Lung (tissue), 12 donors: Measurements from ENCODE around the gene FANCC. TPM values are rescaled to one million over a fixed set of nuclear protein-coding genes. Genes with fewer than 3 reads are reported as not detected.

ENCODE experiments used
- ATAC-seq: fragments of 200-7000 bp; cut with Tn5 transposase; one replicate; pipeline ENCODE4 v1.9.1; 2020; ENCODE audit warnings: moderate number of reproducible peaks; ENCODE audit not compliant: insufficient read depth, low FRiP score
- DNase-seq, 3 donors: peaks; one replicate each; pipeline ENCODE4 v3.0.0-alpha.2; 2013 to 2017
- H3K27ac ChIP-seq, 2 donors: one replicate each; pipeline ENCODE4 v1.5.1; 2013; ENCODE audit warnings: mild to moderate bottlenecking in 2 of 2, moderate library complexity in 2 of 2, control low read depth in 1 of 2, inconsistent platforms in 1 of 2, low read depth in 1 of 2, low read length in 1 of 2
- H3K27me3 ChIP-seq, 3 donors: one replicate each; pipeline ENCODE4 v1.5.1; 2013; ENCODE audit warnings: low read length in 2 of 3; ENCODE audit not compliant: control insufficient read depth in 3 of 3, insufficient read depth in 3 of 3
- H3K36me3 ChIP-seq, 4 donors: one replicate each; pipeline ENCODE4 v1.5.1; 2013; ENCODE audit warnings: low read length in 4 of 4, mild to moderate bottlenecking in 1 of 4, moderate library complexity in 1 of 4; ENCODE audit not compliant: control insufficient read depth in 4 of 4, insufficient read depth in 4 of 4
- H3K4me1 ChIP-seq, 5 donors: one replicate each; pipeline ENCODE4 v1.5.1; 2013; ENCODE audit warnings: low read length in 5 of 5, mild to moderate bottlenecking in 2 of 5, moderate library complexity in 1 of 5; ENCODE audit not compliant: control insufficient read depth in 5 of 5, insufficient read depth in 5 of 5
- H3K4me3 ChIP-seq: one replicate; pipeline ENCODE4 v1.5.1; 2013; ENCODE audit warnings: mild to moderate bottlenecking, control low read depth, moderate library complexity
- H3K9ac ChIP-seq, 2 donors: one replicate each; pipeline ENCODE4 v1.5.1; 2013; ENCODE audit warnings: low read length in 2 of 2, control low read depth in 1 of 2; ENCODE audit not compliant: insufficient read depth in 1 of 2
- H3K9me3 ChIP-seq, 4 donors: one replicate each; pipeline ENCODE4 v1.5.1; 2013; ENCODE audit warnings: low read length in 3 of 4, mild to moderate bottlenecking in 1 of 4, moderate library complexity in 1 of 4; ENCODE audit not compliant: control insufficient read depth in 4 of 4, insufficient read depth in 3 of 4
- WGBS, 2 donors: extraction: QIAGEN DNeasy Blood & Tissue Kit; methylation state at CpG; one replicate each; pipeline ENCODE4 v1.1.7; 2013; 5-methylcytosine and 5-hydroxymethylcytosine counted together
- polyA plus RNA-seq, 2 donors: library from polyadenylated mRNA; stranded (reverse); fragments of 200-250 nt; gene quantifications; one replicate each; pipeline ENCODE4 v1.2.1, GENCODE V29; 2013
- total RNA-seq, 2 donors: library from RNA; depleted of rRNA in 1 of 2; stranded (reverse); fragments of >200 nt in 1 of 2; gene quantifications; one replicate each; pipeline ENCODE4 v1.2.1, GENCODE V29; 2014 to 2021
- TF ChIP-seq, protein P1 (sequence below): IDR thresholded peaks from 2 replicates; pipeline ENCODE4 v1.5.1; 2012; ENCODE audit warnings: mild to moderate bottlenecking; ENCODE audit errors: control extremely low read depth, extremely low read depth
- donor health status: control.
- donor health status: control.
- donor health status: Bipolar disorder and iron deficiency.
- donor health status: healthy.
- donor health status: DM: yes; HTN: yes; CAD: no.

Gene FANCC
- total and polyA plus RNA-seq, 4 donors = 4.4 to 20.0 (median 8.7) TPM

DNA sequence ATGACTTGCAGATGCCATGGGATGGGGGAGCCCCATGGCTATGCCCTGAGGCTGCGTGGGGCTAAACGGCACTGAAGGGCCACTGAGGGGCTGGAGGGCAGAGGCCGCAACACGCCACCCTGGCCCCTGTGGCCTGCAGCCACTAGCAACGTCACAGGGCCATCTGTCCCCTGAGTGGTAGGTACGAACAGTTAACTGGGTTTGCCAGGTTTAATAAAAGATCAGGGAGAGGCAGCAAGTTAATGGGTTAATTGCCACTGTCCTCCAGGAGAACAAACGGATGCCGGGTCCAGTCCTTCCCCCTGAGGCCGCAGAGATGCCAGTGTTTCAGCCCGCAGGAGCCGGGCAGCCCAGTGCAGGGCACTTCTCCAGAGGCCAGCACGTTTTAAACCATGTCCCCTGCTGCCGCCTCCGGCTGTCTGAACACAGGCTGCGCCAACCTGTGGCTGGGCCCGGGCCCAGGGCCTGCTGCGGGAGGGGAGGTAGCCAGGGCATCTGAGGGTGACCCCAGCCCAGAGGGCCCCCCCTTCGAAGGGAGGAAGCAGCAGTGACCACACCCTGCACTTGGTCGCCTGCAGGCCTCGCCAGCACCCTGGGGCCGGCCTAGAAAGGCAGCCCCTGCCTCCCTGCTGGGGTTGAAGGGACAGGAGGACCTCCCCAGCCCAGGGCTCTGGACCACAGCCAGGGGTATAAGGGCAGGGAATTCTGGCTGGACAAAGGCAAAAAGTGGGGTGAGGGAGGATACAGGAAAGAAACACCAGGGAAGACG lies 227.3 kb downstream of the FANCC start:
- H3K27ac ChIP-seq = peak overlapping the region; percentile 67 to 82
- 50 to 69% methylated on average over 22 of the region's 22 CpGs for WGBS, 2 donors
- no peak overlapping the region for H3K9ac ChIP-seq
- no peaks in the 10 kb centered on the region for H3K9me3 ChIP-seq
- peaks cover 5 to 37% (median 19%) of the 10 kb centered on the region in 4 donors for H3K36me3 ChIP-seq
- DNase-seq (no peak), ATAC-seq (no peak)
- no peaks in the 10 kb centered on the region for H3K27me3 ChIP-seq
- H3K4me3 ChIP-seq = no peak overlapping the region
- peaks cover 3 to 31% (median 22%) of the 10 kb centered on the region in 5 donors for H3K4me1 ChIP-seq
- TF ChIP-seq, protein P1, sequence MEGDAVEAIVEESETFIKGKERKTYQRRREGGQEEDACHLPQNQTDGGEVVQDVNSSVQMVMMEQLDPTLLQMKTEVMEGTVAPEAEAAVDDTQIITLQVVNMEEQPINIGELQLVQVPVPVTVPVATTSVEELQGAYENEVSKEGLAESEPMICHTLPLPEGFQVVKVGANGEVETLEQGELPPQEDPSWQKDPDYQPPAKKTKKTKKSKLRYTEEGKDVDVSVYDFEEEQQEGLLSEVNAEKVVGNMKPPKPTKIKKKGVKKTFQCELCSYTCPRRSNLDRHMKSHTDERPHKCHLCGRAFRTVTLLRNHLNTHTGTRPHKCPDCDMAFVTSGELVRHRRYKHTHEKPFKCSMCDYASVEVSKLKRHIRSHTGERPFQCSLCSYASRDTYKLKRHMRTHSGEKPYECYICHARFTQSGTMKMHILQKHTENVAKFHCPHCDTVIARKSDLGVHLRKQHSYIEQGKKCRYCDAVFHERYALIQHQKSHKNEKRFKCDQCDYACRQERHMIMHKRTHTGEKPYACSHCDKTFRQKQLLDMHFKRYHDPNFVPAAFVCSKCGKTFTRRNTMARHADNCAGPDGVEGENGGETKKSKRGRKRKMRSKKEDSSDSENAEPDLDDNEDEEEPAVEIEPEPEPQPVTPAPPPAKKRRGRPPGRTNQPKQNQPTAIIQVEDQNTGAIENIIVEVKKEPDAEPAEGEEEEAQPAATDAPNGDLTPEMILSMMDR = no peak

DNA sequence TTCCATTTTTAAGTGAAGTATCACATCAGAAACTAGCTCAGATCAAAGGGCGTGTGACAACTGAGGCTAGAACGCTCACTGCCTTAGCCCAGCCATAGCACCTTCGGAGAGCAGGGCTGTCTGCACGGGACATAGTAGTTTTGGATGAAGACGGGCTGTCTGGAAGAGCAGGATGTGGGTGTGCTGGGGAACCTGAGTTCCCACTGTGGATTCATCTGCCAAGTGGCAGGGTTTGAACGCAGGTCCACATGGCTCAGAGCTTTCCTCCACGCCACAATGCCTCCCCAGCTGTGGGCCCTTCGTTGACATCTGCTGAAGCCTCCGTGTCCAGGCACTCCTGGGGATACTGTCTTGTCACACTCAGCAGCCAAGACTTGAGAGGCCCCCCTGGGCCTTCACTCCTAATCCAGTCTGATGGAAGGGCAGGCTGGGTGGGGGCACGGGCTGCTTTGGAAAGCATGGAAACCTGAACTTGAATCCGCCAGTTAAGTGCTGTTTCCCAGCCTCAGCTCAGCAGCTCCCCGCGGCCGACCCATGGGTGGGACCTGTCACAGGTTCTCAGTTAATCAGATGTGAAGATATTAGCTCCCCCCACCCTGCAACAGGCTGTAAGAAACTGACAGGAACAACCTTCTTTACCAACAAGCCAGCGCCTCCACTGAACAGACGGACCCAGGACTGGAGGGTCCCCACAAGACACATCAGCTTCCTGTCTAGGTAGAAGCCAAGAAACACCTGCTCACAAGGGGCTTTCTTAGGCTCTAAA lies 228.1 kb downstream of the FANCC start:
- ATAC-seq = no peak
- Histone ChIP-seq H3K27ac (peak overlapping the region; percentile 26 to 82), H3K4me3 (no peak overlapping the region), H3K9ac (no peak overlapping the region), H3K9me3 (no peaks in the 10 kb centered on the region), H3K27me3 (no peaks in the 10 kb centered on the region), H3K36me3 (peaks cover 5 to 40% (median 21%) of the 10 kb centered on the region in 4 donors), H3K4me1 (peaks cover 3 to 31% (median 22%) of the 10 kb centered on the region in 5 donors)
- TF ChIP-seq, protein P1 = no peak
- DNase-seq = no peak
- 89 to 90% methylated on average over 16 of the region's 16 CpGs for WGBS, 2 donors

DNA sequence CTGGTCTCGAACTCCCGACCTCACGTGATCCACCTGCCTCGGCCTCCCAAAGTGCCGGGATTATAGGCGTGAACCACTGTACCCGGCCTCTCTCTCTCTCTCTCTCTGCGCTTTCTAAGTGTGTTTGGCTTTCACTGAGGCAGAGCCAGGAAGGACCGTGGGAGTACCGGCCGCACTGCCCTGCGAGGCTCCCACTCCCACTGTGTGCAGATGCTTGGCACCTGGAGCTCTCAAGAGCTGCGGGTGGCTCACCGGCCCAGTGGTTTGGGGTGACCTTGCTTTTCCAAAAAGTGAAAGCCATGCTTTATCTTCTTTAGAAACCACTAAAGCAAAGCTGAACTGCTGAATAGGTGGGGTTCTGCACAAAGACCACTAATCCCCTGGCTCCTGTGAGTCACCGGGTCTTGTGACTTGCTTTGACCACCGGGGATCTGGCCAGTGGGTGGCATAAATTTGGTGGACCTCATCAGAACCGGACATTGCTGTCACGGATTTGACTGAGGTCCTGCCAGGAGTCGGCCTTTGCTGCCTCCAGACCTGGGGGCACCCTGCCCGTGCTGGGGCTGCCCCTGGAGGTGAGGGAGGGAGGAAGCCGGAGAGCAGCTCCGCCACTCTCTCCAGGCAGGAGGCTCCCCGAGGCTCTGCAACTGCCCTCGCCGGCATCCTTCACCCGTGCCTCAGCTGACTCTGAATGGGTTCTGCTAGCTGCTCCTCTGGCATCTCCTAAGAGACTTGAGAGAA lies 228.9 kb downstream of the FANCC start:
- H3K9me3 ChIP-seq = no peaks in the 10 kb centered on the region
- H3K27me3 ChIP-seq = no peaks in the 10 kb centered on the region
- H3K4me3 ChIP-seq = no peak overlapping the region
- TF ChIP-seq, protein P1 = no peak
- WGBS, 2 donors = 88 to 91% methylated on average over 26 of the region's 26 CpGs
- peak overlapping the region; percentile 4 to 82 for H3K27ac ChIP-seq
- peaks cover 3 to 31% (median 22%) of the 10 kb centered on the region in 5 donors for H3K4me1 ChIP-seq
- no peak for ATAC-seq
- no peak for DNase-seq
- H3K9ac ChIP-seq = no peak overlapping the region
- H3K36me3 ChIP-seq = peaks cover 5 to 42% (median 25%) of the 10 kb centered on the region in 4 donors
